ENCODE measurements around the gene HOXC13.

The HOXC13 gene

DNA sequence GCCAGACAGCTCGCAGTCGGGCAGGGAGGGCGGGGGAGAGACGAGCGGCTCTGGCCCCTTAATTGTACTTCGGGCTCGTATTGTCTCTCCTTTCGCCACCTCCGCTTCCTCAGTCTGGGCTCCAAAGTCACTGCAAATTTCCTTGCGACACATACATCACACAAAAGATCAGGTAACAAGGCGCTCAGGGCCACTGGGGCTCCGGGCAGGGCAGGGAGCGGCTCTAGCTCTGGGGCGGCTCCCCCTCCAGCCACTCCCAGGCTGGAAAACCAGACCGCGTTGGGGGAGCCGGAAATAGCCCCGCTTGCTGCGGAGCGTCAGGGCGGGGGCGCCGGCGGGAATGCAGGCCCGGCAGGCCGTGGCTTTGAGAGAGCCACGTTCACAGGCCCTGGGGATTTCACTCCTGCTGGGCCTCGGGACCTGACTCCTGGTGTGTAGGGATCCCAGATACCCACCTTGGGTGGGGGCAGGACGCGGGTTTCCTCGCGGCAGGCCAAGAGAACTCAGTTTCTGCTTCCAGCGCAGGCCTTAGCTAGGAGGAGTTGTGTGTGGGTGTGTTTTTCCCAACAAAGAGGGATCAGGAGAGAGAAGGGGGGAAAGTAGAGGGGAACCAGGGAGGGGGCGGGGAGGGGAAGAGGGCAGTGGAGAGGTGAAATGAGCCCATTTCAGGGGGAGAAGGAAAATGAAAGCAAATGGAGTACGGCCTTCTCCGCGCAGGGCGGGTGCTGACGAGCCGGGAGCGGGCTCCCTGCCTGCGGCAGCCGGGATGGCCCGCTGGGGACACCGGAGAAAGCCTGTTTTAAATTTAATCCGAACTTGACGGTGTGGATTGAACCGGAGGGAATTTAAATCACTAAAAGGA is 57.0 kb downstream of the HOXC13 start:
- peak; percentile 89 for DNase-seq

Measured in NCI-H69 (cell line).